ENCODE measurements around the gene EEA1.

- TF ChIP-seq POLR2A (IDR thresholded peaks at IDR 0.05) (no peak), CTCF (IDR thresholded peaks at IDR 0.05) (no peak)
Measured at GRCh38 chr12:92951006-92951405, 21.9 kb upstream of the EEA1 start.

Measured in right lobe of liver (tissue), 4 donors.